Right lung (tissue), 5 donors: ENCODE measurements around the gene CHRND. TPM values are rescaled to one million over a fixed set of nuclear protein-coding genes. Genes with fewer than 3 reads are reported as not detected.

Source experiments
- DNase-seq, 2 donors: peaks; one replicate each; pipeline ENCODE4 v3.0.0-alpha.2; 2013
- polyA plus RNA-seq, 5 donors: library from polyadenylated mRNA; unstranded; fragments of 120-200 nt; gene quantifications; one replicate each; pipeline versions ENCODE4 v1.2.1 to v1.2.3, GENCODE V29; 2013; ENCODE audit warnings: inconsistent platforms in 1 of 5, low replicate concordance in 1 of 5; ENCODE audit not compliant: insufficient read length in 5 of 5, insufficient read depth in 1 of 5

CHRND gene
- polyA plus RNA-seq, 5 donors: 0.12 to 5.9 (median 0.15) TPM; not detected in 2

DNA sequence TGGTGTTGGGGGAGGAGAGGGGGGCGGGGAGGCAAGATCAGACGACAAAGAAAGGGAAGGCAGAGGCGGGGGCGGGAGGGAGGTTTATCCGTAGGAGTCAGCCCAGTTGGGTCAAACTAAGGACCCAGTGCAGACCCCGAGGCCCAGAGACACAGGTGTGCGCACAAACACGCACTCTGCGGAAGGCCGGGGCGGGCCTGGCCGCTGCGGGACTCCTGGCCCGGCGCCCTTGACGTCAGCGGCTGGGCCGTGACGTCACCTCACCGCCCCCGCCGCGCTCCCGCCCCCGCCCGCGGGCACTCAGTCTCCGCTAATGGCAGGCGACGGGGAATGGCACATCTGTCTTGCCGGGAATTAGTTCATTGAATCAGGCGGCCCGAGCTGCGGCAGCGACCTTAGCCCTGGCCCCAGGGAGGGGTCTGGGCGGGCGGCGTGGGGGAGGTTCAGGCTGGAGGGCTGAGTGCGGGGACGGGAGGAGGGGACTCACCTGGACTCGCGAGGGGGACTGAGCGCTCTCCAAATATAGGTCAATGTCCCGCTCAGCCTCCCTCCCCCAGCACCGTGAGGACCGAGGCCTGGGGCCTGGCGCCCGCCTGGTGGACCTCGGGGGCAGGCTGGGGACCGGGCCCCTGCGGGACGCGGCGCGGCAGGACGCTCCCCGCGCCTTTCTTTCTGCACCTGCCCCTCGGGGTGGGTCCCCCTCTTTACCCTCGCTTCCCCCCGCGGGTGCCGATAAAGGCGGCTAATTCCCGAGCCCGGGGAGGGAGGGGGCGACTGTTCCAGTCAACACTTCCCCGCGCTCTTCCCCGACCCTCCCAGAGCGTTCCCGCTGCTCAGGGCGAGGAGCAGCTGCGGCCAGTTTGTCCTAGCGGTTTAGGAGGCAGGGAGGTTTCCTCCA is 22.8 kb upstream of the CHRND start:
- DNase-seq: no peak

DNA sequence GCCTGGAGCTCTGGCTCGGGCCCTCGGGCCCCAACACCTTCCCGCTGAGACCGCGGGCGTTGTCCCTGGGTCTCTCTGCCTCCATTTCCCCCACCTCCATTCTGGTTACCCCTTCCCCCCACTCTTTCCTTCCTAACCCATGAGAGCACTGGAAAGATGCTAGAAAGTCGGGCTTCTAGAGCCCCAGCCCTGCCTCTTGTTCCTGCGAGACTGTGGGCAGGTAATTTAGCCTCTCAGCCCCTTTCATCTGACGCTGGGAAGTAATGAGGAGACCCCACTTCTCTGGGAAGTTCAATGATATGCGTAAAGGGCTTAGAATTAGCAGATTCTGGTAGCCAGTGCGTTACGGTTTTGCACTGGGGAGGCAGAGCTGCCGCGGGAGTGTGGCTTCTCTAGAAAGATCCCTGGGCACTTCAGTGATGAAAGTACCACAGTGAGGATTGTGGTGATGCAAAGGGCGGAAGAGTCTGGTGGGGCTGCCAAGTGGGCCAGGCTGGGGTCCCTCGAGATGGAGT is 22.1 kb upstream of the CHRND start:
- DNase-seq: no peak

DNA sequence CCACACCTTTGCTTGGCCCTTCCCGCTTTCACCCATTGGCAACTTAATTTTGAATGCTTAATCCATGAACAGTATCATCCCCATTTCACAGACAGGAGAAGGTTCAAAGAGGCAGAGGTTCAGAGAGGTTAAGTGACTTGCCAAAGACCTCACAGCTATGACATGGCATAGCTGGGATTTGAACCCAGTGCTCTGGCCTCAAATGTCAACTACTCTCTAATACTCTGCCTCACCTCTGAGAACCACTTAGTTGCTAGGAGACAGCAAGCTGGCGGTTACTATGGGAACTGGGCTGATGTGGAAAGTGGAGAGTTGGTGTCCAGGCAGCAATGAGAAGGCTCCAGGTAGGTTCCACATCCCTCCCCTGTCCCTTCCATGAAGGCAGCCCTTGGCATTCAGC is 21.5 kb upstream of the CHRND start:
- no peak for DNase-seq

DNA sequence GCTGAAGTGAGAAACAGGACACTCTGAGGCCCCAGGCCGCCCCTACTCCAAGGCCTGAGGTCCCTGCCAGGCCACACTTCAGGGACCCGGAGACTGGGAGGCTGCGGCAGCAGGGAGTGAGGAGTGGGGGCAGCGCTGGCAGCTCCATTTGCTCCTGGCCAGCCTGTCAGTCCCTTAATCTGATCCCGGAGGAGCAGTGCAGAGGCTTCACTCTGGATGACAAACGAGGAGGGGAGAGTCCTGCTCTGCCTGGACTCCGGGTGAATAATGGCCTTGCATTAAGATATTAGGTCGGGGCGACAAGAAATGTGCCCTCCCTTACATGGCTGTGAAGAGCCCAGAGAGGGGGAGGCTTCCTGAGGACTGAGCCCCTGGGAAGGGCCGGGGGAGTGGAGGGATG is 20.1 kb upstream of the CHRND start:
- DNase-seq: no peak

DNA sequence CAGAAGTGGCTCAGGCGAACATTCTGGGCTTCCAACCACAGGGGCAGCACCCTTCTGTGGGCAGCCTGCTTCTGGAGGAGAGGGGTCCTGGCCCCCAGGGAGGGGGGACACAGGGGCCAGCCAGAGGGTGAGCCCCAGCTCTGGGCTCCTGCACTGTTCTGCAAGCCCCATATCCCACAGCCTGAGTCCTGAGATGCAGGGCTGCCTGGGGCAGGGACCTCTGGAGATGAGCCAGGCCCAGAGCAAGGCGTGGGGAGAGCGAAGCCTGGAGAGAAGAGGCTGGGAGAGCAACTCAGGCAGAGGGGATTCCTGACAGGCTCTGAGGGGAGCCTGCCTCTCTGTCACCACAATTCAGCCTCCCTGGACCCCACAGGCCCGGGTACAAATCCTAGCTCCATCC is 19.3 kb upstream of the CHRND start:
- no peak for DNase-seq

DNA sequence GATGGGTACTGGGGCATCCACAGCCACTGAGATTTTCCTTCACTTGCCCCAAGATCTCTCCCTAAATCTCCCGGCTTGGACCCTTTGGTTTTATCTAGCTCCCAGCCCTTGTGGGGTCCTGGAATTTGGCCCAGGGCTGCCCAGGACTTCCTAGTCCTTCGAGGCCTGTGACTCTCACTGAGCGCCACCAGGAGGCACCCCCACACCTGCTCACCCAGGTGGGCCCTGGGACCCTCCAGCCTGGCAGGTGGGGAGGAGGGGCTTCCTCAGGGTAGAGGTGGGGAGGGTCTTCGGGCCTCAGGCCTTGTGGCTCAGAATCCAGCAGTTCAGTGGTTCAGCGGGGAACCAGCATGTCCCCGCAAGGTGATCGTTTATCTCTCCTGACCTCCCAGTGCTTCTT is 17.7 kb upstream of the CHRND start:
- no peak for DNase-seq

DNA sequence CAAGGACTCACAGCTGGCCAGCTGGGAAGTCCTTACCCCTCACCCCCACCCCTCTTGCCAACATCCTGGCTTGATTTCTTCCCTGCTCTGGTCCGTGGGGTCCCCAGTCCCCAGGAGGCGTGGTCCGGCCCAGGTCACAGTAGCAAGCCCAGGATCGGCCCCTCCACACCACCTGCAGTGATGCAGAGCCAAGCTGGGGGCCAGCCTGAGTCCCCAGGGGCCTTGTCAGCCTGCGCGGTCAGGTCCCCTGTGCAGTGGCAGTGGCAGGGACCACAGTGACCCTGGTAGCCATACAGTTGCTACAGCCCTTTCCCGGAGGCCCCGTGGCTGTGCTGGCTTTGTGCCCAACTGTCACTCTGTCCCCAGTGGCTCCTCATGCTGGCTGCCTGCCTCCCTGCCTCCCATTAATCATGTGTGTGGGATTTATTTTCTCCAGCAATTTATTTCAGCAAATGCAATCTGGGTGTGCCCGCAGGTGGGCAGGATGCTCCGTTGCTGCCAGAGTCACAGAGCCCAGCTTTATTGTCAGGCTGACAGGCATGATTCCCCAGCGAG is 14.5 kb upstream of the CHRND start:
- no peak for DNase-seq

DNA sequence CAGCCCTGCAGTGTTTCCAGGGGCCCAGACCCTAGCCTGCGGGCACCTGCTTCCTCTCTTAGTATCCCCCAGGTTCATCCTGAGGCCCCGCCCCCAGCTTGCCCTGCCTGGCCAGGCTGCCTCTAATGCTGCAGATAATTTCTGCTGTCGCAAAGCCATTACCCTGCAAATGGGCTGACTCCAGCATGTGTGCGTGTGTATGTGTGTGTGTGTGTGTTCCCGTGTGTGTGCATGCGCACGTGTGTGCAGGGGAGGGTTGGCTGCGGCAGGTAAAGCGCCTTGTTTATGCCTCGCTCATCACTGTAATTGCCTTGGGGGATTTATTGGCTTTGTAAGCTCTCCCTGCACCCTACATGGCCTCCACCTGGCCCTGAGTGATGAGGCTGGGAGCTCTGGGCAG is 13.4 kb upstream of the CHRND start:
- no peak for DNase-seq

DNA sequence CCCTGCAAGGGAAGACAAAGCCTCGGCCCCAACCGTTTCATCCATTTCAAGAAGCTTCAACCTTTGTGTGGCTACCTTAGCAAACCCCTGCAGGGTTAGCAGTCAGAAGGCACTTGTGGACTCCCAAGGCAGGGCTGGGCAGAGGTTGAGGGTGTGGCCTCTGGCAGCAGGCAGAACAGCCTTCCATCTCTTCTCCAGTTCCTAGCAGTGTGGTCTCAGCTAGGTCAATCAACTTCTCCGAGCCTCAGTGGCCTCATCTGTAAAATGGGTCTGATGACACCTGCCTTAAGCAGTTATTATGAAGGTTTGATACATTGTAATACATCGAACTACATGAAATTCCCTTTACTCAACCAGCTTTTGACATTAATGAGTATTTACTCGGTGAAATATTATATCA is 12.6 kb upstream of the CHRND start:
- DNase-seq: no peak

DNA sequence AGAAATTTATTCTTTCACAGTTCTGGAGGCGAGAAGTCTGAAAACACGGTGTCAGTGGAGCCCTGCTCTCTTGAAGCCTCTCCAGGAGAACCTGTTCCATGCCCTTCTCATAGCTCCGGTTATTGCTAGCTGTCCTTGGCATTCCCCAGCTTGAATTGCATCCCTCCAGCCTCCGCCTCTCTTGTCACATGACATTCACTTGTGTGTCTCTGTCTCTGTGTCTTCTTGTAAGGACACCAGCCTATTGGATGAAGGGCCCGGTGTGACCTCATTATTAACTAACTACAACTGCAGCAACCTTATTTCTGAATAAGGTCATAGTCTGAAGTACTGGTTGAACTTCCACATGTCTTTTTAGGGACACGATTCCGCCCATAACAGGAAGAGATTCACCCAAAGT is 10.3 kb upstream of the CHRND start:
- DNase-seq: no peak

DNA sequence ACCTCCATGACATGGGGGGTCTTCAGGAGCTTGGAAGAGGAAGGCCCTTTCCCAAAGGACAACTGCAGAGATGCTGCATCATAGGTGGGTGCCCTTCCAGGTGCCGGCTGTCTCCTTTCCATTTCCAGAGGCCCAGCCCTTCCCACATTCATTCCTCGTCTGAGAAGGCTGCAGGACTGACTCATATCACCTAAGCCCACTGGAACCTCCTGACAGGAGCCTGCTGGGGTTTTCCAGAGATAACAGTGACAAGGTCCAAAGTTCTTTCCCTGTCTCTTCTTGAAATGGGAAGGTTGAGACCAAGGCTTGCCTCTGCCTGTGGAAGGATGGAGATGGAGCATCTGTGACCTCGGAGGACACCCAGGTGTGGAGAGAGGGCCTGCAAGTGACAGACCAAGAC is 9.4 kb upstream of the CHRND start:
- DNase-seq: no peak

DNA sequence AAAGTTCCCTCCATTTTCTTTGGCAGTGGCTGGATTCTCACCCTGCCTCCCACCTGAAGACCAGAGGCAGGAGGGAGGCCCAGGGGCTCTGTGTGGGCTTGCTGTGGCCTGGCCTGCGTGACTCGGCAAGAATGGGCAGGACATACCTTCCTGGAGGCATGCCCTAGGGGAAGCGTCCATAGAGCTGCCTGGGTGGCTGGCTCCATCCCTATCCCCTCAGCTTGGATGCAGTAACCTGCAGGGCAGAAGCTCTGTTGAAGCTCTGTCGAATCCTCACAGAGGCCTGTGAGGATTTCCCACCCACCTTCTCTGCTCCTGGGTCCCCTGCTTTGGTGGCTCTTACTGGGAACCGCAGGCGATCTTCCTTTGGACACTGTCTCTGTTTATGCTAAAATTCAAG is 7.1 kb upstream of the CHRND start:
- DNase-seq: no peak

DNA sequence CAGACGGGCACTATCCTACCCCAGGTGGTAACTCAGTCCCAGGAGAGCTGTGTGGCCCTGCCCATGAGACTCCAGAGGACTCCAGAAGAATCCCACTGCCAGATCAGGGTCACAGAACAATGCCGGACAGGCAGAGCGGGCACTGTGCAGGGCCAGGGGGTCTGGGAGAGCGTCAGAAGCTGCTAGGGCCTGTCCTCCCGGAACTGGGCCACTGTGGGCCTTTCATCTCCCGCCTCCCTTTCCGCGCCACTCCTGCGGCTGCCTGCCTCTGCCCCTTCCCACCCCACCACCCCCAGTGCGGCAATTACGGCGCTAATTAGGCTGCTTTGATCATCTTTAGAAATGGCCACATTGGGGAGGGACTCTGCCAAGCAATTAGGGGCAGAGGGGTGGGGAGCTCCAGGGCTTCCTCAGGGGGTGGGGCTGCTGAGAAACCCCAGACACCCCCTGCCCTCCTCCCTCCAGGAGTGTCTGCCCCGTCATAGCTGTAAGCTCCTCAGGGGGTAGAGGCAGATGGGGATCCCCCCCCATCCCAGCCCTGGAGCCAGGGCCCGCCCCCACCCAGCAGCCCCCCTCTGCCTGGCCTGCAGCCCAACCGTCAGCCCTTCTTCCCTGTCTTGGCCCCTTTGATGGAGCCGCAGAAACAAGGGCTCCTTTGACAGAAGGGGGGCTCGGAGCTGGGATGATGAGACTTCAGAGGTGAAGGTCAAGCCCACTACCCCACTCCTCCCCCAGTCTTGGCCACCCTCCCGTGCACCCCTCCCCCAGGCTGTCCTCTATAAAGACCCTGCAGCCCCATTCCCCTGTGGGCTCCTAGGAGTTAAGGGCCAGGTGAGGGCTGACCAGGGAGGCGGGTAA is 6.2 kb upstream of the CHRND start, which contains the start of gene PRSS56:
TSS of gene PRSS56 (plus strand) at position 808 of the 858 bp plus-strand sequence. CDS start 211 bp downstream, outside the sequence.
- no peak for DNase-seq

DNA sequence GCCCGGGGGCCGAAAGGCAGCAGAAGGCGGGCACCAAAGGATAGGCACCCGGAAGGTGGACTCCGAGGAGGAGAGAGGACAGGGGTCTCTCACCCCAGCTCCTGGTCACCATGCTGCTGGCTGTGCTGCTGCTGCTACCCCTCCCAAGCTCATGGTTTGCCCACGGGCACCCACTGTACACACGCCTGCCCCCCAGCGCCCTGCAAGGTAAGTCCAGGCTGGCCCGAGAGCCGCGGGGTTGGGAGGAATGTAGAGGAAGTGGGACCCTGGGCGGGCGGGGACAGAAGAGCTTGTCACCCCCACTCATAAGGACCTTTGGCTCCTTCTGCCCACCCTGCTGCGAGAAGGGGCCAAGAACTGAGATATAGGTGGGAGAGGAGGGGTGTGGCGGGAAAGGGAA is 5.5 kb upstream of the CHRND start:
- DNase-seq: no peak

DNA sequence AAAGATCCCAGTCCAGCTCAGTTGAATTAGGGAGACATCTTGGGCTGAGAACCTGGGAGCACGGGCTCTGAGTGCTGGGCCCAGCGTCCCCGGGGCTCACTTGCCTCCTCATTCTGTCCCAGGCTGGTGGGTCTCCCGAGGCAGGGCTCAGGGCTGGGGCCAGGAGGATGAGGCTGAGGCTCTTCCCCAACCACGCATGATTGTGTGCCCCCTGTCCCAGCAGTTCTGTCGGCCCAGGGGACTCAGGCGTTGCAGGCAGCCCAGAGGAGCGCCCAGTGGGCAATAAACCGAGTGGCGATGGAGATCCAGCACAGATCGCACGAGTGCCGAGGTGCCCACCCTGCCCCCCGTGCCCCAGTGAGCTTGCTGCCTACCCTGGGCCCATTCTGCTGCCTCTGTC is 4.9 kb upstream of the CHRND start:
- DNase-seq: no peak

DNA sequence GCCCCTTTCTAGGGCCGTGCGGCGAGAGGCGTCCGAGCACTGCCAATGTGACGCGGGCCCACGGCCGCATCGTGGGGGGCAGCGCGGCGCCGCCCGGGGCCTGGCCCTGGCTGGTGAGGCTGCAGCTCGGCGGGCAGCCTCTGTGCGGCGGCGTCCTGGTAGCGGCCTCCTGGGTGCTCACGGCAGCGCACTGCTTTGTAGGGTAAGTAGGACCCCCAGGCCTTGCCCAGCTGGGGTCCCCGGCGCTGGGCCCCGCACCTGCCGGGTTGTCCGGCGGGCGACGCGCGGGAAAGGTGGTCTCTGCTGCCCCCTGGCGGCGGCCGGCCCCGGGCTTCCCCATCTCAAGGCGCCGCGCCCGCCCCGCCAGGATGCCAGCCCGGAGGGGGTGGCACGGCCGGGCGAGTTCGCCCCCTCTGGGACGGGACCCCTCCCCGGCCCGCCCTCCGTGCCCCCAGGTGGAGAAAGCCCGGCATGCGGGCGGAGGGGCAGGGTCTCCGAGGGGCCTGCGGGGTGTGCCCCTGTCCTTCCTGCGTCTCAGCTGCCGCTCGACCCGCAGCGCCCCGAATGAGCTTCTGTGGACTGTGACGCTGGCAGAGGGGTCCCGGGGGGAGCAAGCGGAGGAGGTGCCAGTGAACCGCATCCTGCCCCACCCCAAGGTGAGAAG is 3.9 kb upstream of the CHRND start:
- peak in 1 of 2 donors; percentile 21 for DNase-seq

DNA sequence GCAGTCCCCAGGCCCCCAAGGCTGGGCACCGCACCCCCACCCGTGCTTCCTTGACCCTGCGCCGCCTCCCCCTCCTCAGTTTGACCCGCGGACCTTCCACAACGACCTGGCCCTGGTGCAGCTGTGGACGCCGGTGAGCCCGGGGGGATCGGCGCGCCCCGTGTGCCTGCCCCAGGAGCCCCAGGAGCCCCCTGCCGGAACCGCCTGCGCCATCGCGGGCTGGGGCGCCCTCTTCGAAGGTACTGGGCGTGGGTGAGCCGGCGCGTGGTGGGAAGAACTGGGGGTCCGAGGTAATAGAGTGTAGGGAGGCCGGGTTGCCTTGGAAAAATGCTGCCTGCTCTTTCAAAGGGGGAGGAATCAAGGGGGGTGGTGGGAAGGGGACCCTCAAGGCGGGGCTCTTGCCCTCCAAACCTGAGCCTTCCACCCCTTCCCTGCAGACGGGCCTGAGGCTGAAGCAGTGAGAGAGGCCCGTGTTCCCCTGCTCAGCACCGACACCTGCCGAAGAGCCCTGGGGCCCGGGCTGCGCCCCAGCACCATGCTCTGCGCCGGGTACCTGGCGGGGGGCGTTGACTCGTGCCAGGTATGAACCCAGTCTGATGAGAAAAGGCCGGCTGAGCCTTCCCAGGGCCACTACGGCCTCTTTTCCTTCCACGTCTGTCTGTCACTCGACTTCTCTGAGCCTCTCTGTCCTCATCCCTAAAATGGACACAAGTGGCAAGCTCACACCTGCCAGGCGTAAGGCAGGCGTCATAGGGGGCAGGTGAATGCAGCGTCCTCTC is 3.1 kb upstream of the CHRND start:
- no peak for DNase-seq

DNA sequence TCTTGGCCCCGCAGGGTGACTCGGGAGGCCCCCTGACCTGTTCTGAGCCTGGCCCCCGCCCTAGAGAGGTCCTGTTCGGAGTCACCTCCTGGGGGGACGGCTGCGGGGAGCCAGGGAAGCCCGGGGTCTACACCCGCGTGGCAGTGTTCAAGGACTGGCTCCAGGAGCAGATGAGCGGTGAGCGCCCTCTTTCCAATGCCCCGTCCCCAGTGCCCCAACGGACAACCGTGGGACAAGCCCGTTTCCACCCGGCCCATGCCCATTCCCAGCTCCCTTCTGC is 2.6 kb upstream of the CHRND start:
- no peak for DNase-seq

DNA sequence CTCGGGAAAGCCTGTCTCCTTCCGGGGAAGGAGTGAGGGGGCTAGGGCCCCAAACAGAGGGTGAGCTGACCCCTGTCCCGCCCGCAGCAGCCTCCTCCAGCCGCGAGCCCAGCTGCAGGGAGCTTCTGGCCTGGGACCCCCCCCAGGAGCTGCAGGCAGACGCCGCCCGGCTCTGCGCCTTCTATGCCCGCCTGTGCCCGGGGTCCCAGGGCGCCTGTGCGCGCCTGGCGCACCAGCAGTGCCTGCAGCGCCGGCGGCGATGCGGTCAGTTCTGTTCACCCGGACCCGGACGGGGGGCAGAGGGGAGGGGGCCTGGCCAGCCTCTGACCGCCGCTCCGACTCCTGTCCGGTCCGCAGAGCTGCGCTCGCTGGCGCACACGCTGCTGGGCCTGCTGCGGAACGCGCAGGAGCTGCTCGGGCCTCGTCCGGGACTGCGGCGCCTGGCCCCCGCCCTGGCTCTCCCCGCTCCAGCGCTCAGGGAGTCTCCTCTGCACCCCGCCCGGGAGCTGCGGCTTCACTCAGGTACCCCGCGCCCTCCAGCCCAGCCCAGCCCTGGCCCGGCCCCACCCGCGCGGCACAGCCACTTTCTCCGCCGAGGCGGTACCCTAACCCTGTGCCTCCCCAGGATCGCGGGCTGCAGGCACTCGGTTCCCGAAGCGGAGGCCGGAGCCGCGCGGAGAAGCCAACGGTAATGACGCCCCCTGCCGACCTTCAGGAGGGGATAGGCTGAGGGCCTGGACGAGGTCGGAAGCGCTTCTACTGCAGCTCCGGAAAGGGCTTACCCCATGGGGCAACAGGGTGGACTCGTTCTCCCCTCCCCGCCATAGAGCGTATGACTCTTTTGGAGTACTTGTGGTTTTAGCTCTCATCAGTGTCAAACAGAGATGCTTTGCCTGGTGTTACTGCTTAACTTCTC is 2.0 kb upstream of the CHRND start:
- DNase-seq: no peak

DNA sequence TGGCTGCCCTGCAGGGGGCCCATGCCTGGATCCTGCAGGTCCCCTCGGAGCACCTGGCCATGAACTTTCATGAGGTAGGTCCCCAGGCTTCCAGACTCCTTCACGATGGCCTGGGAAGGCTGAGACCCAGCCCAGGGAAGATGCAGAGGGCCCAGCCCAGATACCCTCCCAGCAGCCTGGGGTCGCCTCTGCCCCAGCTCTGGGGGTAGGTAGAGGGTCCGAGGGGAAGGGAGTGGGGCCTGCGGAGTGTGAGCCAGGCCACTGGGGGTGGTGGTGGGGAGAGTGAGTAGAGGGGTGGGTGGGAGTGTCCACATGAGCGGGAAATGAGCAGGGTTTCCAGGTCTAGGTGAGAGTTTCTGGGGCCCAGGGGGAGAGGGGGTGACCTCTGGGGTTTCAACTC is 1.2 kb upstream of the CHRND start:
- DNase-seq: no peak
